HG02885 (cell line): Measurements from ENCODE around the gene RERE.
"Not testable (repeated sequence)": the region's sequence is repeated elsewhere in the genome, so short reads cannot be mapped to it uniquely, and the experiment has no call there.

Experiments used
- ATAC-seq: cut with Tn5 transposase; IDR thresholded peaks from one replicate; pipeline ENCODE4 v1.9.1; 2021; ENCODE audit warnings: mild to moderate bottlenecking; ENCODE audit not compliant: unreplicated experiment, poor library complexity

The RERE gene

GRCh38 chr1:8845104-8846097, 28.0 kb upstream of the RERE start:
- ATAC-seq, result no peak

GRCh38 chr1:8844501-8845006, 27.1 kb upstream of the RERE start:
- ATAC-seq, result no peak

GRCh38 chr1:8841395-8841794, 24.0 kb upstream of the RERE start:
- no peak for ATAC-seq

GRCh38 chr1:8839990-8840389, 22.6 kb upstream of the RERE start:
- no peak for ATAC-seq

GRCh38 chr1:8835941-8836643, 18.7 kb upstream of the RERE start:
- ATAC-seq, result no peak

- ATAC-seq, result no peak
Observed at GRCh38 chr1:8831340-8831739, 13.9 kb upstream of the RERE start.

- not testable (repeated sequence) for ATAC-seq
Observed at GRCh38 chr1:8830732-8831131, 13.3 kb upstream of the RERE start.

- ATAC-seq, result no peak
Observed at GRCh38 chr1:8825985-8826481, 8.6 kb upstream of the RERE start.

- ATAC-seq, result no peak
Observed at GRCh38 chr1:8823295-8823664, 5.8 kb upstream of the RERE start.

GRCh38 chr1:8822373-8823294, 5.2 kb upstream of the RERE start:
- ATAC-seq, result no peak

- ATAC-seq, result no peak
Observed at GRCh38 chr1:8821084-8821483, 3.6 kb upstream of the RERE start.

- not testable (repeated sequence) for ATAC-seq
Observed at GRCh38 chr1:8818789-8819188, 1.3 kb upstream of the RERE start.

GRCh38 chr1:8818325-8818775, 910 bp upstream of the RERE start:
- no peak for ATAC-seq

- no peak for ATAC-seq
Observed at GRCh38 chr1:8816831-8817411, 519 bp downstream of the RERE start.

- ATAC-seq, result no peak
Observed at GRCh38 chr1:8816264-8816663, 1.2 kb downstream of the RERE start.

- ATAC-seq, result no peak
Observed at GRCh38 chr1:8815582-8816151, 1.8 kb downstream of the RERE start.

GRCh38 chr1:8814865-8815264, 2.6 kb downstream of the RERE start:
- ATAC-seq, result no peak

- ATAC-seq, result no peak
Observed at GRCh38 chr1:8813991-8814390, 3.4 kb downstream of the RERE start.

- no peak for ATAC-seq
Observed at GRCh38 chr1:8813016-8813763, 4.2 kb downstream of the RERE start.
